HFFc6 (cell line): Measurements from ENCODE around the gene CLASRP. TPM values are rescaled to one million over a fixed set of nuclear protein-coding genes. Genes with fewer than 3 reads are reported as not detected.
A peak's percentile ranks its signal among the peaks of the same experiment; 100 is the strongest.

Experiments
- DNase-seq: peaks from one replicate; pipeline ENCODE4 v3.0.0-alpha.2; 2018
- H3K27ac Mint-ChIP-seq: 2 replicates; pipeline ENCODE4 v1.8.0; 2020; ENCODE audit warnings: mild to moderate bottlenecking, mixed read lengths
- H3K27me3 Mint-ChIP-seq: 2 replicates; pipeline ENCODE4 v1.8.0; 2021; ENCODE audit warnings: mild to moderate bottlenecking, moderate library complexity, mixed read lengths; ENCODE audit not compliant: insufficient read depth
- H3K36me3 Mint-ChIP-seq: 2 replicates; pipeline ENCODE4 v1.8.0; 2021; ENCODE audit warnings: low read depth, mixed read lengths
- H3K4me1 Mint-ChIP-seq: 2 replicates; pipeline ENCODE4 v1.8.0; 2020; ENCODE audit warnings: low read depth, mixed read lengths
- H3K4me3 Mint-ChIP-seq: 2 replicates; pipeline ENCODE4 v1.8.0; 2020; ENCODE audit warnings: mild to moderate bottlenecking, moderate library complexity, mixed read lengths
- H3K9me3 Mint-ChIP-seq: 2 replicates; pipeline ENCODE4 v1.8.0; 2020; ENCODE audit warnings: mild to moderate bottlenecking, mixed read lengths
- CTCF ChIP-seq: fragments of 200-600 bp; sonication (generic); IDR thresholded peaks from 2 replicates; pipeline ENCODE4 v1.5.0; 2021; ENCODE audit warnings: antibody characterized with exemption, mild to moderate bottlenecking
- total RNA-seq, 6 experiments: library from RNA; stranded (reverse); fragmentation: NEBNext Ultra II Directional; extraction: Animal tissue kit (Norgen Biotek cat#: 25700); gene quantifications; 2 replicates in 1 of 6; 3 replicates in 5 of 6; pipeline ENCODE4 v1.2.3, GENCODE V29; 2021

The CLASRP gene
- total RNA-seq, 6 experiments from 2014 or later, result 29.9 to 42.9 (median 37.3) TPM

GRCh38 chr19:45016388-45017314, 22.2 kb upstream of the CLASRP start:
- no peak overlapping the region for H3K4me3 Mint-ChIP-seq
- peaks cover 9% of the 10 kb centered on the region for H3K4me1 Mint-ChIP-seq
- H3K27ac Mint-ChIP-seq, result no peak overlapping the region
- no peaks in the 10 kb centered on the region for H3K27me3 Mint-ChIP-seq
- no peaks in the 10 kb centered on the region for H3K9me3 Mint-ChIP-seq
- peak; percentile 88 for TF ChIP-seq CTCF
- DNase-seq, result peak; percentile 83
- no peaks in the 10 kb centered on the region for H3K36me3 Mint-ChIP-seq

- H3K27ac Mint-ChIP-seq, result no peak overlapping the region
- no peaks in the 10 kb centered on the region for H3K9me3 Mint-ChIP-seq
- DNase-seq, result no peak
- H3K36me3 Mint-ChIP-seq, result no peaks in the 10 kb centered on the region; the same call in 1 of the 2 replicates
- no peaks in the 10 kb centered on the region for H3K27me3 Mint-ChIP-seq
- TF ChIP-seq CTCF, result no peak
- no peak overlapping the region for H3K4me3 Mint-ChIP-seq
- peaks cover 9% of the 10 kb centered on the region for H3K4me1 Mint-ChIP-seq
These were observed 19.7 kb upstream of the CLASRP start for GRCh38 chr19:45019187-45019586.

- Mint-ChIP-seq H3K27me3 (no peaks in the 10 kb centered on the region), H3K4me3 (no peak overlapping the region), H3K4me1 (peaks cover 9% of the 10 kb centered on the region), H3K9me3 (no peaks in the 10 kb centered on the region), H3K27ac (no peak overlapping the region), H3K36me3 (no peaks in the 10 kb centered on the region; the same call in 1 of the 2 replicates)
- no peak for TF ChIP-seq CTCF
- no peak for DNase-seq
These were observed 18.8 kb upstream of the CLASRP start for GRCh38 chr19:45020071-45020470.

- TF ChIP-seq CTCF, result no peak
- H3K36me3 Mint-ChIP-seq, result no peaks in the 10 kb centered on the region; the same call in 1 of the 2 replicates
These were observed 16.9 kb upstream of the CLASRP start for GRCh38 chr19:45021971-45022370.

GRCh38 chr19:45023048-45023447, 15.8 kb upstream of the CLASRP start:
- H3K4me1 Mint-ChIP-seq, result peaks cover 4% of the 10 kb centered on the region; the same call in 1 of the 2 replicates
- no peaks in the 10 kb centered on the region; the same call in 1 of the 2 replicates for H3K36me3 Mint-ChIP-seq

More at GRCh38 chr19:45021971-45022370, 16.9 kb upstream of the CLASRP start:
- no peak for DNase-seq
- Mint-ChIP-seq H3K9me3 (no peaks in the 10 kb centered on the region), H3K27ac (no peak overlapping the region), H3K4me1 (peaks cover 6% of the 10 kb centered on the region), H3K4me3 (no peak overlapping the region), H3K27me3 (no peaks in the 10 kb centered on the region)

More at GRCh38 chr19:45023048-45023447, 15.8 kb upstream of the CLASRP start:
- no peak for DNase-seq
- H3K27ac Mint-ChIP-seq, result no peak overlapping the region
- H3K27me3 Mint-ChIP-seq, result no peaks in the 10 kb centered on the region
- no peak overlapping the region for H3K4me3 Mint-ChIP-seq
- H3K9me3 Mint-ChIP-seq, result no peaks in the 10 kb centered on the region
- TF ChIP-seq CTCF, result no peak
